ENCODE measurements around the gene PTGFRN.

PTGFRN gene

DNA sequence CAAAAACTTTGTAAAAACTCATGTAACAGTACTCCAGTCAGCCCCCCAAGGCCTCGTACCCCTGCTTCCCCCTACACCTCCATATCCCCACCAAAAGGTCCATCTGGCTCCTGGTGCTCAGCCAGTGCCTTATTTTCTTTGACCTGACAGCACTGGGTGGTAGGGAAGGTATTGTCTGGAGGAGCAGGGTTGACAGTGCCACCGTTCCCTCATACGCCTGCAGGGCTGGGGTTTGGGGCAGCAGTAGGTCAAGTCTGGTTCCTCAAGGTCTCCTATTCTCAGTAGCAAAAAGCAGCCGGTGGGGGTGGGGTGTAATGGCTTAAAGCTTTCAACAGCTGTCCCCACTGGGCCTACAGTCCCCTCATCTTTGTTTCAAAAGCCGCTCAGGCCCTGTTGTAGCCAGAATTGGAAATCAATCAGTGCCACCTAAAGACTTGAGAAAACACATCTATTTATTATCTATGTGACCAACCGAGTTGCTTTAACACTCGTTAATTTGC lies 125.1 kb downstream of the PTGFRN start:
- no peak for DNase-seq (ENCODE audit: low spot score)

DNA sequence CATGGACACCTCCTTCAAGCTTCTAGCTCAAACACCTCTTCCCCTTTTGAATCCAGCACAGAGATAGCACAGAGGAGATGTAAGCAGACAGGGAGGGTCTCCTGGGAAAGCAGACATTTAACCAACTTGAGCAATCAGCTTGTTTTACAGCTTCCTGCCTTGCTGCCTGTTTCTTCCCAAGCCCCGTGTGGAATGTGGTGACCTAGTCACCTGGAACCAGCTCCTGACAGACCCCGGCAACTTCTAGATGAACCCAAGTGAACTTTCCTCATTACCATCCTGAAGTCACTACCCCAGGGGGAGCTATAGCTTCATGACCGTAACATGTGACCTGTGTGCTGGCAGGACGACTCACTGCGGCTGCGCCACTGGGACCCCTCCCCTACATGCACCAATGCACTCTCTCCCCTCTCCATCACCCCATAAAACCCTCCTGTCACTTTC lies 126.3 kb downstream of the PTGFRN start:
- DNase-seq (ENCODE audit: low spot score) = no peak

DNA sequence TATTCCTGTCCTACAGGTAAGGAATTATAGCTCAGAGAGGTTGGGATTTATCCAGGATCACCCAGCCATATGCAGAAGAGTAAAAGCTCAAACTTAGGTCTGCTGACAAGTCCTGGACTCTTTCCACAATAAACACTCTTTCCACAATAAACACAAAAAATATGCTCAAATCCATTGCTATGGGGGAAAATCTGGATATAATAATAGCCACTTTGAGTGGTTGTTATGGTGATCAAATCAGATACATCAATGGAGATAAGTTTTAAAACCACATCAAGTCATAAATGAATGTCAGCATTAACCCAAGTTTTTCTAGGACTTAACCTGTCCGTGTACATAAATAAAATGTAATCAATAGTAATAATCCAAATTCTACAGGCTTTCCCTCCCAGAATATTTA lies 128.1 kb downstream of the PTGFRN start:
- DNase-seq (ENCODE audit: low spot score) = no peak

DNA sequence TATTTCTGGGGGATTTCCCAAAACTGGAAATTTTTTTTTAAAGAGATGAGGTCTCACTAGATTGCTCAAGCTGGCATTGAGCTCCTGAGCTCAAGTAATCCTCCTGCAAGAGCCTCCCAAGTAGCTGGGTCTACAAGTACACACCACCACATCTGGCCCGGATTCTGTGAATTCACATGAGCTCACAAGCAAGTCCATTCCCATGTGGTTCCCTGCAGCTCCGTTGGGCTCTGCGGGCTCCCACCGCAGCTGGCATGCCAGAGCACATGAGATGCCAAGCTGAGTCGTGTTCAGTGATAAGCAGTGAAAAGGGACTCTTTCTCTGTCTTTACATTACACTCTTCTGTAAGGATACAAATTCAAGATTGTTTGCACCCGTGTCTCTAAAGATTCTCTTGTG lies 128.5 kb downstream of the PTGFRN start:
- DNase-seq (ENCODE audit: low spot score) = no peak
